Keratinocyte (primary cell): ENCODE data around the gene FAM120B. TPM values are rescaled to one million over a fixed set of nuclear protein-coding genes. Genes with fewer than 3 reads are reported as not detected.
A peak's percentile ranks its signal among the peaks of the same experiment; 100 is the strongest.

Experiments
- DNase-seq: peaks from one replicate; pipeline ENCODE4 v3.0.0-alpha.2; 2011; ENCODE audit warnings: low read depth, missing footprints, low spot score
- FAIRE-seq: peaks from 2 replicates; lab custom pipeline; 2011; peaks lifted over from hg19 to GRCh38; lab: Jason Lieb, UNC
- H2AFZ ChIP-seq: 2 replicates; pipeline ENCODE4 v1.6.0; 2012; ENCODE audit warnings: low read length, control low read depth, inconsistent platforms; ENCODE audit not compliant: control insufficient read depth
- H3K27ac ChIP-seq: 2 replicates; pipeline ENCODE4 v1.5.1; 2011; ENCODE audit warnings: low read length; ENCODE audit not compliant: control insufficient read depth, insufficient read depth
- H3K27me3 ChIP-seq: 3 replicates; pipeline ENCODE4 v1.6.0; 2011; ENCODE audit warnings: low read length; ENCODE audit not compliant: control insufficient read depth, insufficient read depth; ENCODE audit errors: extremely low read depth
- H3K36me3 ChIP-seq, 2 experiments: 2 replicates in 1 of 2; 3 replicates in 1 of 2; pipeline ENCODE4 v1.5.1; 2011; ENCODE audit warnings: low read length in 2 of 2, mild to moderate bottlenecking in 1 of 2; ENCODE audit not compliant: control insufficient read depth in 2 of 2, insufficient read depth in 2 of 2; ENCODE audit errors: extremely low read depth in 1 of 2
- H3K4me1 ChIP-seq: 3 replicates; pipeline ENCODE4 v1.5.1; 2011; ENCODE audit warnings: low read length; ENCODE audit not compliant: control insufficient read depth, insufficient read depth; ENCODE audit errors: extremely low read depth
- H3K4me2 ChIP-seq: 3 replicates; pipeline ENCODE4 v1.6.0; 2011; ENCODE audit warnings: low read depth, low read length; ENCODE audit not compliant: control insufficient read depth, insufficient read depth; ENCODE audit errors: extremely low read depth
- H3K4me3 ChIP-seq, 3 experiments: fragments of 200-600 bp in 1 of 3; sonication (generic) in 1 of 3; 2 replicates in 2 of 3; 3 replicates in 1 of 3; pipeline ENCODE4 v1.5.1; 2011 to 2016; ENCODE audit warnings: low read length in 3 of 3, mild to moderate bottlenecking in 3 of 3, control low read depth in 2 of 3, inconsistent platforms in 1 of 3, low read depth in 1 of 3, mixed read lengths in 1 of 3, mixed run types in 1 of 3, moderate library complexity in 1 of 3; ENCODE audit not compliant: control insufficient read depth in 2 of 3, insufficient read depth in 2 of 3; ENCODE audit errors: extremely low read depth in 1 of 3
- H3K79me2 ChIP-seq: 2 replicates; pipeline ENCODE4 v1.6.0; 2012; ENCODE audit warnings: low read length; ENCODE audit not compliant: control insufficient read depth, insufficient read depth
- H3K9ac ChIP-seq: 3 replicates; pipeline ENCODE4 v1.6.0; 2011; ENCODE audit warnings: low read length; ENCODE audit not compliant: control insufficient read depth, insufficient read depth; ENCODE audit errors: extremely low read depth
- H3K9me1 ChIP-seq: 3 replicates; pipeline ENCODE4 v1.6.0; 2011; ENCODE audit warnings: low read length; ENCODE audit not compliant: control insufficient read depth, insufficient read depth; ENCODE audit errors: extremely low read depth
- H3K9me3 ChIP-seq: 2 replicates; pipeline ENCODE4 v1.5.1; 2012; ENCODE audit warnings: low read depth, low read length; ENCODE audit not compliant: control insufficient read depth
- H4K20me1 ChIP-seq: 3 replicates; pipeline ENCODE4 v1.6.0; 2011; ENCODE audit warnings: low read length; ENCODE audit not compliant: control insufficient read depth, insufficient read depth; ENCODE audit errors: extremely low read depth
- CTCF ChIP-seq, 3 experiments: IDR thresholded peaks in 1 of 3; conservative IDR thresholded peaks in 1 of 3; optimal IDR thresholded peaks in 1 of 3; 2 replicates in 2 of 3; 3 replicates in 1 of 3; pipeline versions ENCODE3 to v1.5.1; 2011; ENCODE audit warnings: low read length in 3 of 3, mild to moderate bottlenecking in 3 of 3, moderate library complexity in 2 of 3, control low read depth in 1 of 3, inconsistent platforms in 1 of 3; ENCODE audit not compliant: insufficient read depth in 2 of 3; ENCODE audit errors: extremely low read depth in 1 of 3
- EZH2 ChIP-seq: IDR thresholded peaks from one replicate; pipeline ENCODE4 v1.6.1; 2012; ENCODE audit warnings: inconsistent platforms, mild to moderate bottlenecking, low read length, moderate library complexity
- dilution Hi-C: fragments of 300-500 bp; cut with MboI; formaldehyde crosslinking; loops from one replicate; pipeline ENCODE4 v1.7.0; 2020; ENCODE audit warnings: low sequenced_read_pairs; ENCODE audit not compliant: extremely low pct_ligation_motif_present
- polyA plus RNA-seq, 5 experiments: library from polyadenylated mRNA; depleted of rRNA in 3 of 5; stranded (reverse) in 3 of 5; stranded (forward) in 1 of 5; unstranded in 1 of 5; fragments of >200 nt; gene quantifications; 1 replicate in 1 of 5; 2 replicates in 3 of 5; 3 replicates in 1 of 5; pipeline versions ENCODE4 v1.2.1 to v1.2.3, GENCODE V29; 2011 to 2012; ENCODE audit warnings: missing spikeins in 2 of 5, low read depth in 1 of 5, low replicate concordance in 1 of 5

Gene FAM120B
- polyA plus RNA-seq, 1 donor (not counting 4 experiments of a cell fraction or from before 2014, with no cell fraction given): 17.4 TPM

GRCh38 chr6:170403451-170403850 is 96.9 kb downstream of the FAM120B start:
- Histone ChIP-seq H3K27ac (peak overlapping the region; percentile 96), H3K4me2 (no peak overlapping the region), H3K9me3 (peaks cover 6% of the 10 kb centered on the region), H3K27me3 (no peaks in the 10 kb centered on the region), H3K9ac (no peak overlapping the region), H3K4me1 (peaks cover 47% of the 10 kb centered on the region), H2AFZ (no peak overlapping the region), H3K9me1 (no peaks in the 10 kb centered on the region), H3K36me3 (peaks cover 14 to 26% of the 10 kb centered on the region in 2 experiments), H3K4me3 (no peak overlapping the region), H3K79me2 (no peaks in the 10 kb centered on the region), H4K20me1 (no peaks in the 10 kb centered on the region)
- dilution Hi-C loops: no loop called here
- no peak for DNase-seq
- FAIRE-seq: no peak
- TF ChIP-seq CTCF (optimal IDR thresholded peaks at IDR 0.05 in 1 of 3, IDR thresholded peaks at IDR 0.05 in 1 of 3, conservative IDR thresholded peaks at IDR 0.05 in 1 of 3; ENCODE audit: extremely low read depth in 1 of 3, insufficient read depth in 2 of 3, low read length in 3 of 3) (no peak), EZH2 (no peak)

GRCh38 chr6:170404036-170404435 is 97.5 kb downstream of the FAM120B start:
- Histone ChIP-seq H3K27ac (peak overlapping the region; percentile 96), H3K4me1 (peaks cover 47% of the 10 kb centered on the region), H3K36me3 (peaks cover 14 to 26% of the 10 kb centered on the region in 2 experiments), H3K9me1 (no peaks in the 10 kb centered on the region), H3K79me2 (no peaks in the 10 kb centered on the region), H3K4me3 (no peak overlapping the region), H3K4me2 (no peak overlapping the region), H3K27me3 (no peaks in the 10 kb centered on the region), H2AFZ (no peak overlapping the region), H3K9me3 (peaks cover 6% of the 10 kb centered on the region), H4K20me1 (no peaks in the 10 kb centered on the region), H3K9ac (no peak overlapping the region)
- DNase-seq (no peak), FAIRE-seq (no peak)
- dilution Hi-C loops: no loop called here
- TF ChIP-seq EZH2: no peak

- Histone ChIP-seq H3K36me3 (peaks cover 14 to 26% of the 10 kb centered on the region in 2 experiments), H3K27ac (peak overlapping the region; percentile 96), H3K79me2 (no peaks in the 10 kb centered on the region), H3K9ac (peak overlapping the region; percentile 22), H3K9me1 (no peaks in the 10 kb centered on the region), H3K4me2 (peak overlapping the region; percentile 69), H3K4me3 (no peak overlapping the region), H3K27me3 (no peaks in the 10 kb centered on the region), H2AFZ (no peak overlapping the region), H3K4me1 (peaks cover 47% of the 10 kb centered on the region), H4K20me1 (no peaks in the 10 kb centered on the region), H3K9me3 (peaks cover 6% of the 10 kb centered on the region)
- no peak for FAIRE-seq
- no peak for DNase-seq
- no peak for TF ChIP-seq EZH2
- TF ChIP-seq CTCF (optimal IDR thresholded peaks at IDR 0.05 in 1 of 3, IDR thresholded peaks at IDR 0.05 in 1 of 3, conservative IDR thresholded peaks at IDR 0.05 in 1 of 3; ENCODE audit: extremely low read depth in 1 of 3, insufficient read depth in 2 of 3, low read length in 3 of 3): no peak
- dilution Hi-C loops: no loop called here
These were observed 98.1 kb downstream of the FAM120B start for GRCh38 chr6:170404697-170405096.
